Measurements from ENCODE around the gene STX16.
A peak's percentile ranks its signal among the peaks of the same experiment; 100 is the strongest.

STX16 gene

GRCh38 chr20:58619077-58619863 is 31.8 kb upstream of the STX16 start:
- DNase-seq (ENCODE audit: extremely low read depth, low read depth) = no peak

GRCh38 chr20:58619864-58620431 is 31.1 kb upstream of the STX16 start:
- no peak for TF ChIP-seq CTCF (IDR thresholded peaks at IDR 0.05; ENCODE audit: low read depth, low read length)
- DNase-seq (ENCODE audit: extremely low read depth, low read depth) = no peak

More at GRCh38 chr20:58619077-58619863, 31.8 kb upstream of the STX16 start:
- TF ChIP-seq CTCF (IDR thresholded peaks at IDR 0.05; ENCODE audit: low read depth, low read length) = no peak

- DNase-seq (ENCODE audit: extremely low read depth, low read depth) = no peak
- TF ChIP-seq CTCF (IDR thresholded peaks at IDR 0.05; ENCODE audit: low read depth, low read length) = no peak
Observed at GRCh38 chr20:58621906-58622548, 29.1 kb upstream of the STX16 start.

GRCh38 chr20:58622671-58623578 is 28.2 kb upstream of the STX16 start:
- no peak for TF ChIP-seq CTCF (IDR thresholded peaks at IDR 0.05; ENCODE audit: low read depth, low read length)
- no peak for DNase-seq (ENCODE audit: extremely low read depth, low read depth)

- peak; percentile 59 for DNase-seq (ENCODE audit: extremely low read depth, low read depth)
- TF ChIP-seq CTCF (IDR thresholded peaks at IDR 0.05; ENCODE audit: low read depth, low read length) = no peak
Observed at GRCh38 chr20:58623579-58624473, 27.3 kb upstream of the STX16 start.

GRCh38 chr20:58624687-58625086 is 26.4 kb upstream of the STX16 start:
- no peak for TF ChIP-seq CTCF (IDR thresholded peaks at IDR 0.05; ENCODE audit: low read depth, low read length)
- DNase-seq (ENCODE audit: extremely low read depth, low read depth) = no peak
